ENCODE measurements around the gene OPTN.

DNA sequence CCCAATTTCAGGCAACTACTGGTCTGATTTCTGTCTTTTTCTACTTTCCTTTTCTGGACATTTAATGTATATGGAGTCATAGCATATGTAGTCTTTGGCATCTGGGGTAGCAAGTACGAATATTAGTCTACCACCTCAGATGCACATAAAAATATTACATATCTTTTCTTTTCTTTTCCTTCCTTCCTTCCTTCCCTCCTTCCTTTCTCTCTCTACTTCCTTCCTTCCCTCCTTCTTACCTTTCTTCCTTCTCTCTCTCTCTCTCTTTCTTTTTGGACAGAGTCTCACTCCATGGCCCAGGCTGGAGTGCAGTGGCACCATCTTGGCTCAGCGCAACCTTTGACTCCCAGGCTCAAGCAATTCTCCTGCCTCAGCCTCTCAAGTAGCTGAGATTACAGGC is 4.0 kb upstream of the OPTN start:
- TF ChIP-seq, protein P1, sequence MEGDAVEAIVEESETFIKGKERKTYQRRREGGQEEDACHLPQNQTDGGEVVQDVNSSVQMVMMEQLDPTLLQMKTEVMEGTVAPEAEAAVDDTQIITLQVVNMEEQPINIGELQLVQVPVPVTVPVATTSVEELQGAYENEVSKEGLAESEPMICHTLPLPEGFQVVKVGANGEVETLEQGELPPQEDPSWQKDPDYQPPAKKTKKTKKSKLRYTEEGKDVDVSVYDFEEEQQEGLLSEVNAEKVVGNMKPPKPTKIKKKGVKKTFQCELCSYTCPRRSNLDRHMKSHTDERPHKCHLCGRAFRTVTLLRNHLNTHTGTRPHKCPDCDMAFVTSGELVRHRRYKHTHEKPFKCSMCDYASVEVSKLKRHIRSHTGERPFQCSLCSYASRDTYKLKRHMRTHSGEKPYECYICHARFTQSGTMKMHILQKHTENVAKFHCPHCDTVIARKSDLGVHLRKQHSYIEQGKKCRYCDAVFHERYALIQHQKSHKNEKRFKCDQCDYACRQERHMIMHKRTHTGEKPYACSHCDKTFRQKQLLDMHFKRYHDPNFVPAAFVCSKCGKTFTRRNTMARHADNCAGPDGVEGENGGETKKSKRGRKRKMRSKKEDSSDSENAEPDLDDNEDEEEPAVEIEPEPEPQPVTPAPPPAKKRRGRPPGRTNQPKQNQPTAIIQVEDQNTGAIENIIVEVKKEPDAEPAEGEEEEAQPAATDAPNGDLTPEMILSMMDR (IDR thresholded peaks at IDR 0.05 in 2 of 3, conservative IDR thresholded peaks at IDR 0.05 in 1 of 3; ENCODE audit: control insufficient read depth in 2 of 3, extremely low read depth in 1 of 3, insufficient read depth in 1 of 3, low read depth in 3 of 3, low read length in 3 of 3) = no peak
- TF ChIP-seq RUNX3 (IDR thresholded peaks at IDR 0.05; ENCODE audit: low read length) (no peak), RAD21 (IDR thresholded peaks at IDR 0.05; ENCODE audit: insufficient read depth, low read depth, low read length) (no peak), POLR2A (IDR thresholded peaks at IDR 0.05; ENCODE audit: low read depth, low read length) (no peak)
- TF ChIP-seq, protein P2, sequence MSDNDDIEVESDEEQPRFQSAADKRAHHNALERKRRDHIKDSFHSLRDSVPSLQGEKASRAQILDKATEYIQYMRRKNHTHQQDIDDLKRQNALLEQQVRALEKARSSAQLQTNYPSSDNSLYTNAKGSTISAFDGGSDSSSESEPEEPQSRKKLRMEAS (IDR thresholded peaks at IDR 0.05; ENCODE audit: low read depth, low read length) = no peak
